Measurements from ENCODE around the gene VDR.

DNA sequence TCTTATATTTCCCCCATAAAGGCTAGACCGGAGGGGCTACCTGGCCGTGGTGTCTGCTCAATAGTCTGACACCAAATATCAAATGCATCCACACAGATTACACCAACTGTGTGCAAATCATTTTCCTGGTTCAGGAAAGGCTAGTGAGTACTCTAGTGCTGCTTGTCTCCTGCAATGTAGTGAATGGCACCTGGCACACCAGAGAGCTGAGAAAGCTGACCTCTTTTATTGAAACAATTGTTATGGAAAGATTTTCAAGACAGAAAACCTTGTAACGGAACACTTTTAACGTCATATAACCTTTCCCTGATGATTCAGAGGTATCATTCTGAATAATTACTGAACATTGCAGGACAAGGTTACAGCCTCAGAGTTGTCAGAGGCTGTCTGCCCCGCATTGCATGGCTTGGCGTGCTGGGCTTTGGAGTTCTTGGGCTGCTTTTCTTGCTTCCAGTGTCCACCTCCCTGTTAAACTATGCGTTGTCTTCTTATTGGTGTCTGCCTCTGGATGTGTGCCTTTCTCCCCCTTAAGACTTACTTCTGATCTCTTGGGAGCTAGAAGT, 44.4 kb downstream of the VDR start:
- no peak for TF ChIP-seq EZH2 (IDR thresholded peaks at IDR 0.05; ENCODE audit: low read length)
- TF ChIP-seq, protein P1, sequence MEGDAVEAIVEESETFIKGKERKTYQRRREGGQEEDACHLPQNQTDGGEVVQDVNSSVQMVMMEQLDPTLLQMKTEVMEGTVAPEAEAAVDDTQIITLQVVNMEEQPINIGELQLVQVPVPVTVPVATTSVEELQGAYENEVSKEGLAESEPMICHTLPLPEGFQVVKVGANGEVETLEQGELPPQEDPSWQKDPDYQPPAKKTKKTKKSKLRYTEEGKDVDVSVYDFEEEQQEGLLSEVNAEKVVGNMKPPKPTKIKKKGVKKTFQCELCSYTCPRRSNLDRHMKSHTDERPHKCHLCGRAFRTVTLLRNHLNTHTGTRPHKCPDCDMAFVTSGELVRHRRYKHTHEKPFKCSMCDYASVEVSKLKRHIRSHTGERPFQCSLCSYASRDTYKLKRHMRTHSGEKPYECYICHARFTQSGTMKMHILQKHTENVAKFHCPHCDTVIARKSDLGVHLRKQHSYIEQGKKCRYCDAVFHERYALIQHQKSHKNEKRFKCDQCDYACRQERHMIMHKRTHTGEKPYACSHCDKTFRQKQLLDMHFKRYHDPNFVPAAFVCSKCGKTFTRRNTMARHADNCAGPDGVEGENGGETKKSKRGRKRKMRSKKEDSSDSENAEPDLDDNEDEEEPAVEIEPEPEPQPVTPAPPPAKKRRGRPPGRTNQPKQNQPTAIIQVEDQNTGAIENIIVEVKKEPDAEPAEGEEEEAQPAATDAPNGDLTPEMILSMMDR (optimal IDR thresholded peaks at IDR 0.05 in 1 of 3, IDR thresholded peaks at IDR 0.05 in 1 of 3, conservative IDR thresholded peaks at IDR 0.05 in 1 of 3; ENCODE audit: extremely low read depth in 1 of 3, insufficient read depth in 2 of 3, low read length in 3 of 3): no peak
